HS-27A (cell line): Measurements from ENCODE around the gene USP54.
"Not testable (repeated sequence)": the region's sequence is repeated elsewhere in the genome, so short reads cannot be mapped to it uniquely, and the experiment has no call there.

Experiments used
- DNase-seq: peaks from one replicate; pipeline ENCODE4 v3.0.0-alpha.2; 2012; ENCODE audit warnings: low read depth, missing footprints

The USP54 gene, protein sequence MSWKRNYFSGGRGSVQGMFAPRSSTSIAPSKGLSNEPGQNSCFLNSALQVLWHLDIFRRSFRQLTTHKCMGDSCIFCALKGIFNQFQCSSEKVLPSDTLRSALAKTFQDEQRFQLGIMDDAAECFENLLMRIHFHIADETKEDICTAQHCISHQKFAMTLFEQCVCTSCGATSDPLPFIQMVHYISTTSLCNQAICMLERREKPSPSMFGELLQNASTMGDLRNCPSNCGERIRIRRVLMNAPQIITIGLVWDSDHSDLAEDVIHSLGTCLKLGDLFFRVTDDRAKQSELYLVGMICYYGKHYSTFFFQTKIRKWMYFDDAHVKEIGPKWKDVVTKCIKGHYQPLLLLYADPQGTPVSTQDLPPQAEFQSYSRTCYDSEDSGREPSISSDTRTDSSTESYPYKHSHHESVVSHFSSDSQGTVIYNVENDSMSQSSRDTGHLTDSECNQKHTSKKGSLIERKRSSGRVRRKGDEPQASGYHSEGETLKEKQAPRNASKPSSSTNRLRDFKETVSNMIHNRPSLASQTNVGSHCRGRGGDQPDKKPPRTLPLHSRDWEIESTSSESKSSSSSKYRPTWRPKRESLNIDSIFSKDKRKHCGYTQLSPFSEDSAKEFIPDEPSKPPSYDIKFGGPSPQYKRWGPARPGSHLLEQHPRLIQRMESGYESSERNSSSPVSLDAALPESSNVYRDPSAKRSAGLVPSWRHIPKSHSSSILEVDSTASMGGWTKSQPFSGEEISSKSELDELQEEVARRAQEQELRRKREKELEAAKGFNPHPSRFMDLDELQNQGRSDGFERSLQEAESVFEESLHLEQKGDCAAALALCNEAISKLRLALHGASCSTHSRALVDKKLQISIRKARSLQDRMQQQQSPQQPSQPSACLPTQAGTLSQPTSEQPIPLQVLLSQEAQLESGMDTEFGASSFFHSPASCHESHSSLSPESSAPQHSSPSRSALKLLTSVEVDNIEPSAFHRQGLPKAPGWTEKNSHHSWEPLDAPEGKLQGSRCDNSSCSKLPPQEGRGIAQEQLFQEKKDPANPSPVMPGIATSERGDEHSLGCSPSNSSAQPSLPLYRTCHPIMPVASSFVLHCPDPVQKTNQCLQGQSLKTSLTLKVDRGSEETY (N-terminal part only)

DNA sequence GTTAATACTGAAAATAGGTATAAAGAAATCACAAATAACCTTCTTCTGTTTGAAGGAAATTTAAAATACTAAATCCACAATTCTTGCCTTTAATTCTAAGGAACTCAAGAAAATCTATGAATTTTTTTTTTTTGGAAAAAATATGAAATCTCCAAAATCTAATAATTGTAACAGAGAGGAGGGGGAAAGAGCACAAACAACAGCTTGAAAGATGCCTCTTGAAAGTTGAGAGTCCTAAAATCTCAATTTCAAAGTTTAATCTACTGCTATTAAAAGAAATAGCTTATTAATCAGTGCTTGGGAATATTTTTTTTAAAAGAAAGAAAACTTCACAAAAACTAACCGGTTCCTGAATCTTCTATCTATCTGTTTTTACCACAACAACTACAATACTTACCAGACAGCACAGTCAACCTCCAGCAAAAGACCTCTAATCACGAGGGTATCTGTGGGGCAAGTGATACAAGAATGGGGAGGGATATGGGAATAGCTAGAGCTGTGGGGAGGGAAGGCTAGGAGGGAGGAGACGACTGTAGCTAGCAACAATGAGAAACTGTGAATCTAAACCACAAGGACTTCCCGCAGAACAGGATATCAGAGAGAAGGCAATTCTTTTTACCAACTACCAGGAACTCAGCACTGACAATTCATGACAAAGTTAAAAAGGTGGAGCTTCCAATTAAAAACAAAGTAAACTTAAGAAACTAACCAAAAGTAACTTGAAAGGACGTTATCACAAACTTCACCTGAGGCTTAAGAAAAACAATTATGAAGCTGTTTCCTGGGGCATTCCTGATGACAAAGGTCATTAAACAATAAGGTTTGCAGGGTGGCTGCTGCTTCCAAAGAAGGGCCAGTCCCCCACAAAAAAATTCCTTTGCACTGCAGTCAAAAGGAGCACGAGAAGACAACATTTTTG, at the start of gene USP54:
Gene USP54 (minus strand): TSS at position 462 of the 919 bp plus-strand sequence. CDS start 15,684 bp downstream, outside the sequence.
- DNase-seq = no peak

- DNase-seq = no peak
Measured at GRCh38 chr10:73639286-73639685, 48.1 kb upstream of the USP54 start.

DNA sequence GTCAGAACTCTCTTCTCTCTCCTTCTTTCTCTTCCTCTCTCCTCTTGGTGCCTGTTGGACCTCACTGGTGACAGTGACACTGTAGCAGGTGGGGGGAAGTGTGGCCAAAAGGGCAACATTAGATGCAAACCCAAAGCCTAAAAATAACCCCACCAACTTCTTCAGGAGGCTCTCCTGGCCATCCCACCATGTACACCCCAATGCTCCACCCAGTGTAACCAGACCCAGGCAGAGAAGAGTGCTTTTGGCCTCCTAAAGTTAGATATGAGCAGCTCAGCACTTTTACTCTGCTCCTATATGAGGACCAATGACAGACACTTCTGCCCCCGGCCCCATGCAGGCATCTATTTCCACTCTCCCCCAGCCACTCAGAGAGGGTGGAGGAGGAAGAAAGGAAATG, 44.6 kb upstream of the USP54 start:
- DNase-seq = no peak

DNA sequence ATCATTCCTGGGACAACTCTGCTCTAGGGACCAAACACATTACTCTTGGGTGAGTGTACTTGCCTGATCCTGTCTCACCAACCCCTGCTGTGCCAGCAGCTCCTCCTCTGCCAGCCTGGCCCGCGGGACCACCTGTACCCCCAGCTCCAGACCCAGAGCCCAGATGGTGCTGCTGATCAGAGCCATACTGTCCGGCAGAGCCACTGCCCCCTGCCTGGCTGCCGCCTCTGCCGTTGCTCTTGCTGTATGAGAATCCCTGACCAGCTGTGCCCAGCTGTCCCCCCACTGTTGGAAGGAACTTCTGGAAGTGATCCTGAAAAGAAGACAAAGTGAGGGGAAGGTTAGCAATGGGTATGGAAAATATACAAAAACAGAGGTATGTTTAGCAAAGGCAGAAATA, 43.3 kb upstream of the USP54 start:
- DNase-seq = no peak

GRCh38 chr10:73629165-73629564, 38.0 kb upstream of the USP54 start:
- DNase-seq = no peak

GRCh38 chr10:73628405-73628804, 37.3 kb upstream of the USP54 start:
- no peak for DNase-seq

DNA sequence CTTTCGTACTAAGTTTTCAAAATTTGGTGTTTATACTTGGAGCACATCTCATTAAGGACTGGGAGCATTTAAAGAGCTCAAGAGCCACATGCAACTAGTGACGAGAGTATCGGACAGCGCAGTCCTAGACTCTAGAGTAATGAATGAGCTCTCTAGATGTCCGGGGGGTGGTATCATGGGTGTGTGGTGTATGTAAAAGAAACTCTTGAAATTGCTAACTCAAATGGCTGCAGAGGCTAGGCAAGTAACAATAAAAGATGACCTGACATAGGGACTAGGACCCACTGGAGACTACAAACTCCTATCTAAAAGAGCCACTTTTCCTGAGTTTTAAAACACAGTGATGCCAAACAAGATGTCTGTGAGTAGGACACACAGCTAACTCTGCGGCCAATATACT, 36.2 kb upstream of the USP54 start:
- DNase-seq = no peak

DNA sequence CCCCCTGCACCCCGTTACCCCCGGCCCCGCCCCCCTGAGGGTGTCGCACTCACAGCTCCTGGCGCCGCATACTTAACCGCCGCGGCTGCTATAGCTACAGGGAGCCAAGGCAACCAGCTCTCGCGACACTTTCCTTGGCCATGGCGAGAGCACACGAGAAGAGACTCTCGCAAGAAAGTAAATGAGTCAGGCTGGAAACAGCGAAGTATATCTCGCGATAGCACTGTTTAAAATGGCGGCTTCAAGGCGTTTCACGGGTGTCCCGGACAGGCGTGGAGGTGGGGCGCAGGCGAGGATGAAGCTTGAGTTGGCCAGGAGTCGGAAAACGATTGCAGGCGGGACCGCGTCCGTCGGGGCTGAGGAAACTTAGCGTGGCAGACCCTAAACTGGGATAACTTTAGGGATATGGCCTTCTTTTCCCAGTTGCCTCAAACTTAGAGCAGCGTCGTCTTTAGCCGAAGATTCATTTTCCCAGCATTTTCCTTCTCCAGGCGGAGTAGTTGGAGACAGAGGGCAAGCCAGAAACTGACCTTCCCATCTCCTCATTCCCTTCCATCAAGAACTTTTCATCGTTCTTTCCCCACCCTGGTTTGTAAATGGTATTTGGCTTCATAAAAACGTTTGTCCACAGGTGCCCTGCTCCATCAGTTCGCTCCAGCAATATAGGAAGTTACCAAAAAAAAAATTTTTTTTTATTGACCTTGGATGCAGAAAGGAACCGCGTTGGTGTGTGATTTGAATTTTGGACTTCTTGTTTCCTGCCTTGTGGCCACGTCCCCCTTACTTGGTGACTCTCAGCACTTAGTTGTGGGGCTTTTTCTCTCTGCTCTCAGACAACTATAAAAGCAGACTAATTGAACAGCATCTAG, 35.0 kb upstream of the USP54 start:
- DNase-seq = peak; percentile 77

DNA sequence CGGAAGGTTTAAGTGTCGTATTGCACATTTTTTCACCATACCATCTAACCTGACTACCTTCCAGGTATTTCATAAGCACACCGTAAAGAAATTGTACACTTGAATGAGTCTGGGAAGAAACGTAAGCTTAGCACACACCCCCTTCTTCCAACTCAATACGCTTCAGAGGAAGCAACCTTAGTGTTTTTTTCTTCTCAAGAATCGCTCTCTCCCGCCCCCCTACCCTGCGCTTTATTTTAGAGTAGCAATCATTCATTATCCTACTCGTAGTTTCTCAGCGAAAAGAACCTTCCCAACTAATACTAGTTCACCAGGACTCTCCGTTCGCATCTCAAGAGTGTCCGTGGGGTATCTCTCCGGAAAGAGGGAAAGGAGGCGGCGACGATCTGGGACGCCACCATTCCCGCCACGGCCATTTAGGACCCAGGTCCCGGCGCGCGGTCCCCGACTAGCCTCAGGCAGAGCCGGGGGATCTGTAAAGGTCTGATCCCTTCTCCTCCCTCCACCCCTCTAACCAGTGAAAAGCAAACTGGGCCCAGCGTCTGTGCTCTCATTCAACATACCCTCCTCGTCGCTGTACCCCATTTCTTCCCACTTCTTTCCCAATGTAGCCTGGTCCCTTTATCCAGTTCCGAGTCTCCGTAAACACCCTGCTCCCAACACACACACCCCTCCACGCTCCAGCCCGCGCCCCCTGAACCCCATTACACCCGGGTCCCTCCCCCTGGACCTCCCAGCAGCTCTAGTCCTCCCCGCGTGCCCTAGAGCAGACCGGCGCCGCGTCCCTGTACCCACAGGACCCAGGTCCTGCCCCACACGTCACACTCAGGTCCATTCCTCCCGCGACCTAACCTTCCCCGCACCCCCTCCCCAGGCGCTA, 34.1 kb upstream of the USP54 start:
- no peak for DNase-seq

GRCh38 chr10:73623056-73623455, 31.9 kb upstream of the USP54 start:
- no peak for DNase-seq

DNA sequence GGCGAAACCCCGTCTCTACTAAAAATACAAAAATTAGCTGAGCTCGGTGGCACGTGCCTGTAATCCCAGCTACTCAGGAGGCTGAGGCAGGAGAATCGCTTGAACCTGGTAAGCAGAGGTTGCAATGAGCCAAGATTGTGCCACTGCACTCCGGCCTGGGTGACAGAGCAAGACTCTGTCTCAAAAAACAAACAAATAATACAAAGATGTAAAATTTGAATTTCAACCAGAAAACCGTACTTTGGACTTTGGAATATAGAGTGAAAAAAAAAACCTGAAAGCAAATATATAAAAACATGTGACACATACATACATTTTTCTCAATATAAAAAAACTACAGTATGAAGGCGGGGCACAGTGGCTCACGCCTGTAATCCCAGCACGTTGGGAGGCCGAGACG, 29.8 kb upstream of the USP54 start:
- DNase-seq = not testable (repeated sequence)

- DNase-seq = not testable (repeated sequence)
Measured at GRCh38 chr10:73617143-73617542, 26.0 kb upstream of the USP54 start.

- DNase-seq = no peak
Measured at GRCh38 chr10:73614720-73615119, 23.6 kb upstream of the USP54 start.

DNA sequence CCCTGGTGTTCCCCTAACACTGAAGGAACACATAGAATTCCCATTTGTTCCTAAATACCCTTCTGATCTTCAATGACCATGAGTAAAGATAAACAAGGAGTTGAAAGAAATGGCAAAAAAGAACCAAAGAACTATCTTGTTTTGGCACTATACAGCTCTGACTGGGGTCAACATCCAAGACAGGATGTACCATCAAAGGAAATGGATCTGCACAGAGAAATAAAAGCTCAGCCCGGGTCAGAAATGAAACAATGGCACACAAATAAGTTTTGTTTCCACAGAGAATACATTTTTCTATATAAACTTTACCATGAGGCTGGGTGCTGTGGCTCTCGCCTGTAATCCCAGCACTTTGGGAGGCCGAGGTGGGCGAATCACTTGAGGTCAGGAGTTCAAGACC, 18.0 kb upstream of the USP54 start:
- no peak for DNase-seq

GRCh38 chr10:73601486-73601921, 10.4 kb upstream of the USP54 start:
- DNase-seq = no peak

DNA sequence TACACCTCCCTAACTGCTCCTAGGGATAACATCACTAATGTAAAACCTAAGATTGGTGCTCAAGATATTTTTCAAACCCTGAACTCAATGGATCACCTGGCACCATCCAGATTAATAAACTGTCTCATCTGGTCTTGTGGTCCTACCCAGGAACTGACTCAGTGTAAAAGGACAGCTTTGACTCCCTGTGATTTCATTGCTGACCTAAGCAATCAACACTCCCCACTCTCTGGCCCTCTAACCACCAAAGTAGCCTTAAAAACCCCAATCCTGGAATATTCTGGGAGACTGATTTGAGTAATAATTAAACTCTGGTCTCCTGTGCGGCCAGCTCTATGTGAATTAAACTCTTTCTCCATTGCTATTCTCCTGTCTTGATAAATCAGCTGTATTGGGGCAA, 6.2 kb upstream of the USP54 start:
- no peak for DNase-seq

DNA sequence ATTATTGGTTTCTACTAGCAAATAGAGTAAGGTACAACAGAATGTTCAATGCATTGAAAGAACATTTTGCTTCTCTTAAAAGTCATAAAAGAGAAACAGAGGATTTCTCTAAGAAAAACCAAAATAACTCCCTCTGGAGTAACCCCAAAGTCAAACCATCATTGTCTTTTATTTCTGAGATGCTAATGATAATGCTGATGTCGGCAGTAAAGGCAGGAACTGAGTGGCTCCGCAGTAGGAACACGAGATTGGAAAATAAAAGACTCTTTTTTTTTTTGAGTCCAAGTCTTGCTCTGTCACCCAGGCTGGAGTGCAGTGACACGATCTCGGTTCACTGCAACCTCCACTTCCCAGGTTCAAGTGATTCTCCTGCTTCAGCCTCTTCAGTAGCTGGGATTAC, 2.7 kb upstream of the USP54 start:
- no peak for DNase-seq

DNA sequence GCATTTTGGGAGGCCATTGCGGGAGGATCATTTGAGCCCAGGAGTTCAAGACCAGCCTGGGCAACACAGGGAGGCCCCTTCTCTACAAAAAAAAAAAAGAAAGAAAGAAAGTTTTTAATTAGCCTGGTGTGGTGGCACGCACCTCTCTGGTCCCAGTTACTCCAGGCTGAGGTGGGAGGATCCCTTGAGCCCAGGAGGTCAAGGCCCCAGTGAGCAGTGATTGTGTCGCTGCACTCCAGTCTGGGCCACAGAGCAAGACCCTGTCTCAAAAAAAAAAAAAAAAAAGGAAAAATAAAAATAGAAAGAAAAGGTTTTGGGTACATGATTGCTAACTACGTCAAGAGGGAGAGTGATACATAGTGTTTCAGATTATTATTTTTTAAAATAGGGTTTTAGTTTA, 2.0 kb upstream of the USP54 start:
- no peak for DNase-seq

DNA sequence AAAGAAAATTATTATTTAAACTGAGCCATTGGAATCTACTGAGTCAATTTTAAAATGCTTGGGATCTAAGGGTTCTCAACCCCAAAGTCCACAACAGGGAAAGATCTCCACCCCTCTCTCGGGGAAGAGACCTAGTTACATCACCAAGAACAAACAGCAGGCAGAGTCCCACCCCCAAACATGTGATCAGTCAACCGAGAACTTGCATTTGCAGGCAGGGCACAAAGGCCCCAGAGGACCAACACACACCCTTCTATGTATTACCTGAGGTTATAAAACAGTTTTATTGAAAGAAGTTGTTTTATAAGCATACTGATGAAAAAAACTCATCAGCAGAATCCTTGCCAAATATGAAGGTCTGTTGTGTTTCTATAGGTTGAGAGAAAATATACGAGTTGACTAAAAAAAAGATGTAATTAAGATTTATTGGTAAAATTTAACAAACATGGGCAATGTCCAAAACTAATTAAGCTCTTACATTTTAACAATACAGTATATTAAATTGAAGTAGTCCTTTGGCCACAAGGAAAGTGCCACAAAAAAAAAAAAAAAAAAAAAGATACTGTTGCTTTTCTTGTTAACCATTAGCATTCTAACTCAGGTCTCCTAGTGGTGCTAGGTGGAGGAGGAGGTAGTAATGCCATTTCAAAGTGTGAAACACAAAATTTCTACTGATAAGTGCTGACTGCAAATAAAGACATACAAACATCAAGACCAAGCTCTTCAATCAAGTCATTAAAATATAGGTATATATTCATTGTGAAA, 975 bp upstream of the USP54 start:
- DNase-seq = no peak
